OCI-LY3 (cell line): ENCODE measurements around the gene CFAP410.

Experiments
- CTCF ChIP-seq: fragments of 200-600, 300-600 bp; sonication (generic); IDR thresholded peaks from 2 replicates; pipeline ENCODE4 v1.5.1; 2014; ENCODE audit warnings: antibody characterized with exemption, low read length, low read depth
- EZH2phosphoT487 ChIP-seq: fragments of 200-600 bp; shearing (Covaris generic); IDR thresholded peaks from 2 replicates; pipeline ENCODE4 v1.6.1; 2018; ENCODE audit warnings: antibody characterized with exemption, mixed run types, low read depth

DNA sequence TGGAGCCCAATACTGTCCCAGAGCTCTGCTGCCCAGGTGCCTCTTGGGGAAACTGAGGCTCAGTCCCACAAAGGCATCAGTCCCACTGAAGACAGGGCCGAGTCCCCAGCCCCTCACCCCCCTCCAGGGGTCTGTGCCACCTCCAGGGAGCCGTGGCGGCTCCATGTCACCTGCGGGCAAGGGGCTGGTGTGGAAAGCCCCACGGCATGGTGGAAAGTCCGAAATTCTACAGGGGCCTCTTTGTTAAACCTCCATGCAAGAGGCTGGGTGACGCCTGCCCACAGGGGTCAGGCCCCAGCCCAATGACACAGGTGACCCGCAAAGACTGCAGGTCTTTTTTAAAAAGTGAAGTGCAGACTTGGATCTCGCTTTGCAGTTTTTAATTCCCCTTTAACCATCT is 56.8 kb downstream of the CFAP410 start:
- TF ChIP-seq CTCF: no peak
- TF ChIP-seq EZH2phosphoT487: no peak
